HepG2 (cell line): ENCODE data around the gene BIRC2. TPM values are rescaled to one million over a fixed set of nuclear protein-coding genes. Genes with fewer than 3 reads are reported as not detected.

Experiments used
- ATAC-seq: fragments of 200-7000 bp; cut with Tn5 transposase; 3 replicates; pipeline ENCODE4 v1.9.1; 2020; ENCODE audit warnings: mild to moderate bottlenecking, moderate library complexity
- BruUV-seq: library from RNA; stranded (reverse); fragments of 400-500 nt; replicated peaks from 2 replicates; lab custom pipeline; 2021; lab: Mats Ljungman, UMichigan
- CTCF ChIA-PET: fragments of 300-600 bp; formaldehyde crosslinking; extraction: SDS; loops from one replicate; lab custom pipeline; 2021; ENCODE audit warnings: low total read pairs, inconsistent platforms, low intra/inter-chr PET ratio; lab: Yijun Ruan, JAX
- POLR2A ChIA-PET: fragments of 350-600 bp; sonication (Branson Sonifier 250); formaldehyde crosslinking; loops from one replicate; lab custom pipeline; 2020; ENCODE audit warnings: antibody characterized with exemption, inconsistent platforms; lab: Yijun Ruan, JAX
- DNase-seq: peaks from one replicate; pipeline ENCODE4 v3.0.0-alpha.2; 2015; ENCODE audit warnings: low spot score
- FAIRE-seq: peaks from 3 replicates; lab custom pipeline; 2011; peaks lifted over from hg19 to GRCh38; lab: Jason Lieb, UNC
- H2AFZ ChIP-seq: one replicate; pipeline ENCODE4 v1.6.1; 2011; ENCODE audit warnings: low read length, inconsistent platforms
- H3K27ac ChIP-seq: fragments of 300-600 bp; 3 replicates; pipeline ENCODE4 v1.8.0; 2011; ENCODE audit warnings: mixed run types, mild to moderate bottlenecking, mixed read lengths, low read length, inconsistent platforms; ENCODE audit not compliant: insufficient read depth; ENCODE audit errors: extremely low read length
- H3K27me3 ChIP-seq, 2 experiments: fragments of 200-600 bp in 1 of 2; 2 replicates in 1 of 2; 3 replicates in 1 of 2; pipeline versions ENCODE4 v1.6.0 to v1.8.0; 2011; ENCODE audit warnings: low read length in 2 of 2, mild to moderate bottlenecking in 2 of 2, moderate library complexity in 2 of 2, inconsistent platforms in 1 of 2; ENCODE audit not compliant: insufficient read depth in 2 of 2, control insufficient read depth in 1 of 2
- H3K36me3 ChIP-seq, 2 experiments: fragments of 200-600 bp in 1 of 2; replicated peaks in 1 of 2; 2 replicates in 1 of 2; 3 replicates in 1 of 2; pipeline versions ENCODE4 v1.5.1 to v1.8.0; 2011; ENCODE audit warnings: low read length in 2 of 2, inconsistent platforms in 1 of 2; ENCODE audit not compliant: insufficient read depth in 2 of 2, control insufficient read depth in 1 of 2
- H3K4me1 ChIP-seq: 2 replicates; pipeline ENCODE4 v1.5.1; 2012; ENCODE audit warnings: low read length, inconsistent platforms; ENCODE audit not compliant: insufficient read depth
- H3K4me2 ChIP-seq: 2 replicates; pipeline ENCODE4 v1.6.0; 2011; ENCODE audit warnings: low read depth, low read length, inconsistent platforms
- H3K4me3 ChIP-seq, 3 experiments: fragments of 200-600 bp in 1 of 3; sonication (generic), shearing (Covaris generic) in 1 of 3; replicated peaks in 1 of 3; 2 replicates each; pipeline ENCODE4 v1.5.1; 2011 to 2016; ENCODE audit warnings: low read length in 3 of 3, inconsistent platforms in 2 of 3, low read depth in 2 of 3, mild to moderate bottlenecking in 2 of 3, control low read depth in 1 of 3, mixed read lengths in 1 of 3; ENCODE audit not compliant: insufficient read depth in 1 of 3
- H3K79me2 ChIP-seq: one replicate; pipeline ENCODE4 v1.6.1; 2011; ENCODE audit warnings: low read length, inconsistent platforms; ENCODE audit not compliant: insufficient read depth
- H3K9ac ChIP-seq: 2 replicates; pipeline ENCODE4 v1.6.0; 2011; ENCODE audit warnings: mild to moderate bottlenecking, low read depth, low read length, inconsistent platforms; ENCODE audit not compliant: insufficient read depth
- H3K9me3 ChIP-seq: 2 replicates; pipeline ENCODE4 v1.5.1; 2012; ENCODE audit warnings: mild to moderate bottlenecking, low read length
- H4K20me1 ChIP-seq: 2 replicates; pipeline ENCODE4 v1.6.0; 2011; ENCODE audit warnings: inconsistent platforms, mild to moderate bottlenecking, low read length, moderate library complexity; ENCODE audit not compliant: insufficient read depth
- BCL3 ChIP-seq: sonication (generic); formaldehyde crosslinking; IDR thresholded peaks from 2 replicates; pipeline ENCODE4 v1.5.1; 2020; ENCODE audit warnings: mild to moderate bottlenecking, missing genetic modification reagents, moderate library complexity
- DPF2 ChIP-seq: sonication (generic); formaldehyde crosslinking; IDR thresholded peaks from 2 replicates; pipeline ENCODE4 v1.4.0; 2020; ENCODE audit warnings: mild to moderate bottlenecking, low read depth, missing genetic modification reagents, borderline replicate concordance
- FOXK2 ChIP-seq: fragments of 450-650 bp; IDR thresholded peaks from 2 replicates; pipeline ENCODE4 v1.6.1; 2016
- HOXA5 ChIP-seq: sonication (generic); formaldehyde crosslinking; IDR thresholded peaks from 2 replicates; pipeline ENCODE4 v1.4.0; 2020; ENCODE audit warnings: missing genetic modification reagents
- IKZF4 ChIP-seq: sonication (generic); formaldehyde crosslinking; IDR thresholded peaks from 2 replicates; pipeline ENCODE4 v1.5.1; 2020; ENCODE audit warnings: borderline replicate concordance, mild to moderate bottlenecking, low read depth, missing genetic modification reagents; ENCODE audit errors: not compliant biosample characterization
- MAZ ChIP-seq, 2 experiments: sonication (generic) in 1 of 2; formaldehyde crosslinking in 1 of 2; IDR thresholded peaks; 2 replicates each; pipeline versions ENCODE4 v1.5.0 to v1.6.1; 2012 to 2020; ENCODE audit warnings: low read depth in 2 of 2, mild to moderate bottlenecking in 2 of 2, borderline replicate concordance in 1 of 2, improper control_type of control experiment in 1 of 2, low read length in 1 of 2, missing genetic modification reagents in 1 of 2, moderate library complexity in 1 of 2
- NFIB ChIP-seq: sonication (generic); formaldehyde crosslinking; IDR thresholded peaks from 2 replicates; pipeline ENCODE4 v1.9.0; 2021; ENCODE audit warnings: missing genetic modification reagents, mild to moderate bottlenecking, borderline replicate concordance
- NPAS2 ChIP-seq: sonication (generic); formaldehyde crosslinking; IDR thresholded peaks from 2 replicates; pipeline ENCODE4 v1.8.0; 2022; ENCODE audit warnings: mild to moderate bottlenecking, missing genetic modification reagents, borderline replicate concordance
- RFX3 ChIP-seq: IDR thresholded peaks from 2 replicates; pipeline ENCODE4 v1.6.1; 2016; ENCODE audit warnings: missing biosample characterization, missing genetic modification reagents
- SUZ12 ChIP-seq: fragments of 150-350 bp; IDR thresholded peaks from 2 replicates; pipeline ENCODE4 v1.6.1; 2014; ENCODE audit warnings: low read depth, low read length
- ZNF138 ChIP-seq: sonication (generic); formaldehyde crosslinking; IDR thresholded peaks from 2 replicates; pipeline ENCODE4 v1.5.0; 2020; ENCODE audit warnings: mild to moderate bottlenecking, low read depth, missing genetic modification reagents
- ZNF207 ChIP-seq: fragments of 450-650 bp; IDR thresholded peaks from 2 replicates; pipeline ENCODE4 v1.6.1; 2016; ENCODE audit warnings: antibody characterized with exemption, borderline replicate concordance
- ZNF281 ChIP-seq: sonication (generic); formaldehyde crosslinking; IDR thresholded peaks from 2 replicates; pipeline ENCODE4 v1.4.0; 2020; ENCODE audit warnings: missing genetic modification reagents, borderline replicate concordance
- ZNF562 ChIP-seq: sonication (generic); formaldehyde crosslinking; IDR thresholded peaks from 2 replicates; pipeline ENCODE4 v1.8.0; 2022; ENCODE audit warnings: missing genetic modification reagents, borderline replicate concordance
- WGBS: methylation state at CpG from one replicate; pipeline ENCODE4 v1.1.6; 2017; ENCODE audit warnings: low lambda C conversion rate; 5-methylcytosine and 5-hydroxymethylcytosine counted together
- in situ Hi-C: cut with HindIII; loops from 2 replicates; pipeline ENCODE4 v1.10.0; 2017; ENCODE audit warnings: low pct_unique_long_range_greater_than_20kb; ENCODE audit not compliant: extremely low pct_ligation_motif_present
- intact Hi-C: fragments of 100-400 bp; cut with micrococcal nuclease; formaldehyde crosslinking; loops from one replicate; pipeline ENCODE4 v1.10.0; 2022; ENCODE audit not compliant: unreplicated experiment
- polyA plus RNA-seq, 8 experiments: library from polyadenylated mRNA; depleted of rRNA in 3 of 8; stranded (reverse) in 7 of 8; unstranded in 1 of 8; fragments of >200 nt; fragmentation: Illumina TruSeq in 4 of 8; extraction: Trizol in 4 of 8; gene quantifications; 2 replicates each; pipeline versions ENCODE4 v1.2.1 to v1.2.3, GENCODE V29; 2011 to 2016; ENCODE audit warnings: low read depth in 4 of 8, missing spikeins in 1 of 8, mixed read lengths in 1 of 8; ENCODE audit not compliant: insufficient read depth in 1 of 8
- total RNA-seq, 5 experiments: library from RNA; depleted of rRNA; stranded (reverse); fragments of >200 nt; fragmentation: Illumina TruSeq; extraction: Trizol; gene quantifications; 2 replicates each; pipeline ENCODE4 v1.2.3, GENCODE V29; 2016; ENCODE audit warnings: low read depth in 1 of 5
- TF ChIP-seq, protein P1 (sequence below): sonication (generic); formaldehyde crosslinking; IDR thresholded peaks from 2 replicates; pipeline ENCODE4 v1.5.0; 2020; ENCODE audit warnings: missing genetic modification reagents
- TF ChIP-seq, protein P2 (sequence below): sonication (generic); formaldehyde crosslinking; IDR thresholded peaks from 2 replicates; pipeline ENCODE4 v1.8.0; 2022; ENCODE audit warnings: mild to moderate bottlenecking, missing genetic modification reagents

The BIRC2 gene
- total and polyA plus RNA-seq, 2 of the 13 experiments (the other 11 are each of a cell fraction or from before 2014, with no cell fraction given): 61.7 to 62.2 TPM

DNA sequence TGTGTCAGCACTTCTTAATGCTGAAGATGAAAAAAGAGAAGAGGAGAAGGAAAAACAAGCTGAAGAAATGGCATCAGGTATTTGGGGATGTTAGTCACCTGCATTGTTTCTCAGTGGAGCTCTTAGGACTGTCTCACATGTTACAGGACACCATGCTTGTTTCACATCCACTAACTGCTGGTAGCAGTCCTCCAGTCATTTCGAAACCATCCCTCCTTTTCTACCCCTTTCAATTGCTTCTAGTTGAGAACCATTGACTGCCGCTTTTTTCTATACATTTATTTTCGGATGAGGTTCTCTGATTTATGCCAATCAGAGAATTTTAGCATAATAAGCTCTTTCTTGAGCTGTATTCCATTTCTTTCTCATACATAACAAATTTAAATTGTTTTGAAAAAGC is 21.5 kb downstream of the BIRC2 start:
- no peak for TF ChIP-seq ZNF281 (CRISPR knock-in tag)
- no peak for TF ChIP-seq ZNF207
- no peak for TF ChIP-seq HOXA5
- no peak for TF ChIP-seq IKZF4 (CRISPR knock-in tag)
- TF ChIP-seq, protein P1, sequence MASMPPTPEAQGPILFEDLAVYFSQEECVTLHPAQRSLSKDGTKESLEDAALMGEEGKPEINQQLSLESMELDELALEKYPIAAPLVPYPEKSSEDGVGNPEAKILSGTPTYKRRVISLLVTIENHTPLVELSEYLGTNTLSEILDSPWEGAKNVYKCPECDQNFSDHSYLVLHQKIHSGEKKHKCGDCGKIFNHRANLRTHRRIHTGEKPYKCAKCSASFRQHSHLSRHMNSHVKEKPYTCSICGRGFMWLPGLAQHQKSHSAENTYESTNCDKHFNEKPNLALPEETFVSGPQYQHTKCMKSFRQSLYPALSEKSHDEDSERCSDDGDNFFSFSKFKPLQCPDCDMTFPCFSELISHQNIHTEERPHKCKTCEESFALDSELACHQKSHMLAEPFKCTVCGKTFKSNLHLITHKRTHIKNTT (CRISPR knock-in tag): no peak
- no peak for TF ChIP-seq SUZ12
- no peak for TF ChIP-seq FOXK2
- no peak for TF ChIP-seq NPAS2 (CRISPR knock-in tag)
- no peak for TF ChIP-seq NFIB
- TF ChIP-seq ZNF562 (CRISPR knock-in tag): no peak
- no peak for TF ChIP-seq RFX3
- TF ChIP-seq BCL3: no peak
- no peak for TF ChIP-seq MAZ (IDR thresholded peaks at IDR 0.05; ENCODE audit: borderline replicate concordance, low read depth, low read length)
- no peak for TF ChIP-seq MAZ (CRISPR knock-in tag; IDR thresholded peaks at IDR 0.05; ENCODE audit: low read depth)
- TF ChIP-seq ZNF138 (CRISPR knock-in tag): no peak
- TF ChIP-seq, protein P2, sequence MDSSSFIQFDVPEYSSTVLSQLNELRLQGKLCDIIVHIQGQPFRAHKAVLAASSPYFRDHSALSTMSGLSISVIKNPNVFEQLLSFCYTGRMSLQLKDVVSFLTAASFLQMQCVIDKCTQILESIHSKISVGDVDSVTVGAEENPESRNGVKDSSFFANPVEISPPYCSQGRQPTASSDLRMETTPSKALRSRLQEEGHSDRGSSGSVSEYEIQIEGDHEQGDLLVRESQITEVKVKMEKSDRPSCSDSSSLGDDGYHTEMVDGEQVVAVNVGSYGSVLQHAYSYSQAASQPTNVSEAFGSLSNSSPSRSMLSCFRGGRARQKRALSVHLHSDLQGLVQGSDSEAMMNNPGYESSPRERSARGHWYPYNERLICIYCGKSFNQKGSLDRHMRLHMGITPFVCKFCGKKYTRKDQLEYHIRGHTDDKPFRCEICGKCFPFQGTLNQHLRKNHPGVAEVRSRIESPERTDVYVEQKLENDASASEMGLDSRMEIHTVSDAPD: no peak
- TF ChIP-seq DPF2: no peak
- TF ChIP-seq, all 625 proteins: peak for 0
- ChIA-PET CTCF (no interaction called here), POLR2A (no interaction called here)
- WGBS: 98% methylated on average over 3 of the region's 3 CpGs
- in situ Hi-C loops: no loop called here
- H4K20me1 ChIP-seq: no peaks in the 10 kb centered on the region
- H3K27me3 ChIP-seq: no peaks in the 10 kb centered on the region
- H3K27ac ChIP-seq: no peak overlapping the region
- no peak overlapping the region for H3K9ac ChIP-seq
- H3K9me3 ChIP-seq: no peaks in the 10 kb centered on the region
- BruUV-seq: no TSS peak
- intact Hi-C loops: no loop called here
- no peak overlapping the region for H3K4me2 ChIP-seq
- H3K4me3 ChIP-seq: no peak overlapping the region
- ATAC-seq (no peak), DNase-seq (no peak), FAIRE-seq (no peak)
- H3K4me1 ChIP-seq: no peaks in the 10 kb centered on the region
- peaks cover 12 to 36% of the 10 kb centered on the region in 2 experiments for H3K36me3 ChIP-seq
- H2AFZ ChIP-seq: no peak overlapping the region
- peaks cover 2% of the 10 kb centered on the region for H3K79me2 ChIP-seq
